Activated CD4-positive, alpha-beta T cell treated with anti-CD3 and anti-CD28 coated beads for 36 hours (primary cell): ENCODE measurements around the gene SLC35F4. TPM values are rescaled to one million over a fixed set of nuclear protein-coding genes. Genes with fewer than 3 reads are reported as not detected.

Source experiments
- ATAC-seq: fragments of 200-7000 bp; cut with Tn5 transposase; one replicate; pipeline ENCODE4 v1.10.0; 2021; ENCODE audit warnings: mild to moderate bottlenecking, moderate library complexity
- CTCF ChIA-PET: fragments of 350-600 bp; sonication (Branson Sonifier 250); formaldehyde crosslinking; loops from one replicate; lab custom pipeline; 2021; ENCODE audit warnings: antibody characterized with exemption; lab: Charles Lee
- POLR2A ChIA-PET: fragments of 350-600 bp; sonication (Branson Sonifier 250); formaldehyde crosslinking; loops from one replicate; lab custom pipeline; 2021; ENCODE audit warnings: antibody characterized with exemption, inconsistent platforms; lab: Charles Lee
- DNase-seq: peaks from one replicate; pipeline ENCODE4 v3.0.0-alpha.2; 2020
- H3K27ac Mint-ChIP-seq: one replicate; pipeline ENCODE4 v1.8.0; 2021; ENCODE audit warnings: mixed read lengths
- H3K27me3 Mint-ChIP-seq: one replicate; pipeline ENCODE4 v1.8.0; 2021; ENCODE audit warnings: mixed read lengths
- H3K36me3 Mint-ChIP-seq: one replicate; pipeline ENCODE4 v1.8.0; 2021; ENCODE audit warnings: low read depth, mixed read lengths
- H3K4me1 Mint-ChIP-seq: one replicate; pipeline ENCODE4 v1.8.0; 2021; ENCODE audit warnings: mixed read lengths
- H3K4me3 Mint-ChIP-seq: one replicate; pipeline ENCODE4 v1.8.0; 2021; ENCODE audit warnings: mild to moderate bottlenecking, moderate library complexity, mixed read lengths
- H3K9me3 Mint-ChIP-seq: one replicate; pipeline ENCODE4 v1.8.0; 2021; ENCODE audit warnings: low read depth, mixed read lengths
- intact Hi-C, 2 experiments: fragments of 100-400 bp; cut with DNase I in 1 of 2; cut with micrococcal nuclease in 1 of 2; formaldehyde crosslinking; loops; one replicate each; pipeline versions ENCODE4 v1.14.2 to v1.15.1; 2022 to 2024; cut with DNase I, micrococcal nuclease
- total RNA-seq, 2 experiments: library from RNA; stranded (reverse); gene quantifications; one replicate each; pipeline ENCODE4 v1.2.3, GENCODE V29; 2021

The SLC35F4 gene
- not detected for total RNA-seq

DNA sequence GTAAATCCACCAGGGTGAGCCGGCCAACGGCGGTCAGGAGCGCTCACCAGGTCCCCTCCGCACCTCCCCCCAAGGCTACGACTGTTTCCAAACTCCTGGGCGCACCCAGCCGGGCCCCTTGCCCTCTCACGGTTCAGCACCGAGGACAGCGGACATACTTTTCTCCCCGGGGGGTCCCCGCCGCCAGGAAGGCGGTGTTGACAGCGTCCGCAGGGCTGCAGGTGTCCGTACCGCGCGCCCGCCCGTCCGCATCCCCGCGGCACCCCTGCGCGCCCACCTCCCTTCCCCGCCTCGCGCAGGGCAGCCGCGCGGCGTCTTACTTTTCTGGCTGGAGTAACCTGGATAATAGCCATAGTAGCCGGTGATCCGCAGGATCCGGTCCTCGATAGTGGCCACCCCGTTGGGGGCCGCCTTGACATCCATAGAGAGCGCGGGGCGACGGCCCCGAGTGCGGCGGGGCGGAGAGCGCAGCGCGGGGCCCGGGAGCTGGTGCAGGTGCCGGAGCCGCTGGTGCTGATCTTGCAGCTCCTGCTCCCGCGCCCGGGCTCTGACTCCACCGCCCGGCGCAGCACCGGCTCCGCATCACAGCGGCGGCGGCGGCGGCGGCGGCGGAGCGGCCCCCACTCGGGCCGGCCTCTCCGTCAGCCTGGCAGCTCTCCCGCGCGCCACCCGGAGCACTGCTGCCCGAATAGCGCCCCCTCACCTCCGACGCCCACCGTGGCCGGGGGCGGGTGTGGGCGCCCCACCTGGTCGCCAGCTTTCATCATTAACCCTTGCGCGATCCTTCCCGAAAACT, at the start of gene SLC35F4:
SLC35F4 (minus strand) TSS at position 690 of the 796 bp plus-strand sequence.
- Mint-ChIP-seq H3K4me1 (no peaks in the 10 kb centered on the region), H3K27me3 (peaks cover 30% of the 10 kb centered on the region), H3K27ac (no peak within 1 kb of the TSS), H3K9me3 (no peaks in the 10 kb centered on the region), H3K4me3 (no peak within 1 kb of the TSS), H3K36me3 (no peaks in the 10 kb centered on the region)
- ATAC-seq (no peak), DNase-seq (peak; percentile 18)
- ChIA-PET POLR2A (no interaction called here), CTCF (no interaction called here)
- intact Hi-C loops: no loop called here

DNA sequence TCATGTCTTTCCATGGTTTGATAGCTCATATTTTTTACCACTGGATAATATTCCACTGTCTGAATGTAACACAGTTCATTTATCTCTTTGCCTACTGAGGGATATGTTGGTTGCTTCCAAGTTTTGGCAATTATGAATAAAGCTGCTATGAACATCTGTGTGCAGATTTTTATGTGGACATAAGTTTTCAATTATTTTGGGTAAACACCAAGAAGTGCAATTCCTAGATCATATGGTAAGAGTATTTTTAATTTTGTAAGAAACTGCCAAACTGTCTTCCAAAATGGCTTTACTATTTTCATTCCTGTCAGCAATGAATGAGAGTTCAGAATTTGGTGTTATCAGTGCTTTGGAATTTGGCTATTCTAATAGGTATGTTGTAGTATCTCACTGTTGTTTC, 43.7 kb upstream of the SLC35F4 start:
- H3K9me3 Mint-ChIP-seq: no peaks in the 10 kb centered on the region

DNA sequence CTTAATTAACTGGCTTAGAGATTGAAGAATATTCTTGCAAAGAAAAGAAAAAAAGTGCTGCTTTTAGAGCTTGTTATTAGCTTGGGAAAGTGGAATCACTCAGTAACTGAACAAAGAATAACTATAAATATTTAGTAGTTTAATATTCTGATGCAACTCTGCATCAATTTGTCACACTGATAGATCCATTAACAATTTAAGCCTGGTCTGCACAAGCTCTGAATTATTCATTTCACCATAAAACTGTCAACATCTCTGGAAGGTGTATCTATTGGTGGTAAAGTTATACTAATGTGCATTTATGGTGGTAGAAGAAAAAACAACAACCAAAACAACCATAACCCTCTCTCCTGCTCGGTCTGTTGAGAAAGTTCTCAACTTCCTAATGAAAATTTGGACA, 38.1 kb upstream of the SLC35F4 start:
- intact Hi-C loops: no loop called here
- no peaks in the 10 kb centered on the region for H3K4me1 Mint-ChIP-seq
- H3K9me3 Mint-ChIP-seq: no peaks in the 10 kb centered on the region
- H3K36me3 Mint-ChIP-seq: no peaks in the 10 kb centered on the region
- peaks cover 7% of the 10 kb centered on the region for H3K27me3 Mint-ChIP-seq
- ATAC-seq (no peak), DNase-seq (no peak)
- CTCF ChIA-PET: no interaction called here
- POLR2A ChIA-PET: no interaction called here
- H3K4me3 Mint-ChIP-seq: no peak overlapping the region
- no peak overlapping the region for H3K27ac Mint-ChIP-seq

More for the DNA sequence above, 43.7 kb upstream of the SLC35F4 start:
- intact Hi-C loops: no loop called here
- no peak overlapping the region for H3K4me3 Mint-ChIP-seq
- DNase-seq (no peak), ATAC-seq (no peak)
- ChIA-PET CTCF (no interaction called here), POLR2A (no interaction called here)
- H3K27ac Mint-ChIP-seq: no peak overlapping the region
- peaks cover 6% of the 10 kb centered on the region for H3K27me3 Mint-ChIP-seq
- H3K4me1 Mint-ChIP-seq: no peaks in the 10 kb centered on the region
- H3K36me3 Mint-ChIP-seq: no peaks in the 10 kb centered on the region

DNA sequence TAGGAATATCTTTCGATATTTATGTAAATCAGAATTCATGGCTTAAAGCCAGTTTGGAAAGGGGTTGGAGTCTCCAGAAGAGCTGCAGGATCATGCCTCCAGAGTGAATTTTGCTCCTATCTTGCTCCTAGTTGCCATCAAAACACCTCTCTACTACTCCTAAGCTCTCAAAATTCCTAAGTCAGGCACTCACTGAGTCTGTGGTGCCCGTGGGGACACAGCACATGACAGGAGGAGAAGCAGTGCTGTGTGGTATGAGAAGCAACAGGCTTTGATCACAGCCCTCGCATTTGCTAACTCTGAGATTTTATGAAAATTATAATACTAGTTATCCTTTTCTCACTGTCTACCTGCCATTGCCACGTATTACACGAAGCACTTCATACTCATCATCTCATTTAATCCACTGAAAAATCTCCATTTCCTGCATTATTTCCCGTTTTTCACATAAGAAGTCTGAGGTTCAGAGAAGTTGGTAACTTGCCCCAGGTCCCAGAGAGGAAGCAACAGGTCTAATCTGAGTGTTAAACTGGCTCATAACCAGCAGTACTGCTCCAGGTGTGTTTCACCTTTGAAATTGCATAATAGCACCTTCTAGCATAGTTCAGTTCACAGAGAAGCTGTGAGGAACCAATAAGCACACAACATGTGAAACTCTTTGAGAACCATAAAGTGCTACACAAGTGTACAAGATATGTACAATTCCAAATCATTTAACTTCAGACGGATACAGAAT, 33.1 kb upstream of the SLC35F4 start:
- Mint-ChIP-seq H3K9me3 (no peaks in the 10 kb centered on the region), H3K4me3 (no peak overlapping the region), H3K36me3 (no peaks in the 10 kb centered on the region), H3K4me1 (no peaks in the 10 kb centered on the region), H3K27me3 (peaks cover 12% of the 10 kb centered on the region), H3K27ac (no peak overlapping the region)
- CTCF ChIA-PET: no interaction called here
- POLR2A ChIA-PET: no interaction called here
- DNase-seq: no peak
- ATAC-seq: no peak
- intact Hi-C loops: loop anchor here in 1 of 2 experiments (10.0 kb wide), 1 partner anchor 176 kb away; no protein-coding TSS in a partner anchor

DNA sequence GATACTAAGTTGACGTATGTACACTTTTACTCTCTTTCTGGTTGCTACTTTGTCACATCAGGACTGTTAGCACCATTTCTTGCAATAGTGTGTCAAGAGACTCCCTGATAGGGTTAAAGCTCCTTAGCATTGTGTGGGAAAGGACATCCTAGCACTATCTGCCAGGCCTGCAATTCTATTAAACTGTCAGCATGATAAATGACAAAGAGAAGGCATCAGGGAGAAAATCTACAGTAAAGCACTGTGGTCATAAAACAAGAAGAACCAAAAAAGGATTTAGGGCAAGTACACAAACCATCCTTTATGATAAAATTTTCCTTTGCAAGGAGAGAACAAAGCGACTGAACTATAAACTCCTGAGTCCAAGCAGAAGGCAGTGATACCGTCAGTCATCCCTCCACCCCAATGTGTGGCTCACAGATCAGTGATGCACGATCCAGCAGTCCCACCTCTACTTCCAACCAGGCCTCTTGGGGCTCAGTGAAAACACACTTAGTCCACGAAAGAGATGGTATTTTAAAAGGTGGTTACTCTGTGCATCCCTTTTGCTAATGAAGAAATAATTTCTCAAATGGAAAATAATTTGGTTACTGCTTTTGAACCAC, 31.4 kb upstream of the SLC35F4 start:
- Mint-ChIP-seq H3K4me3 (no peak overlapping the region), H3K27me3 (peaks cover 12% of the 10 kb centered on the region), H3K36me3 (no peaks in the 10 kb centered on the region), H3K27ac (no peak overlapping the region), H3K4me1 (no peaks in the 10 kb centered on the region), H3K9me3 (no peaks in the 10 kb centered on the region)
- ChIA-PET POLR2A (no interaction called here), CTCF (no interaction called here)
- intact Hi-C loops: loop anchor here in 1 of 2 experiments (10.0 kb wide), 1 partner anchor 178 kb away; no protein-coding TSS in a partner anchor
- ATAC-seq (no peak), DNase-seq (no peak)

DNA sequence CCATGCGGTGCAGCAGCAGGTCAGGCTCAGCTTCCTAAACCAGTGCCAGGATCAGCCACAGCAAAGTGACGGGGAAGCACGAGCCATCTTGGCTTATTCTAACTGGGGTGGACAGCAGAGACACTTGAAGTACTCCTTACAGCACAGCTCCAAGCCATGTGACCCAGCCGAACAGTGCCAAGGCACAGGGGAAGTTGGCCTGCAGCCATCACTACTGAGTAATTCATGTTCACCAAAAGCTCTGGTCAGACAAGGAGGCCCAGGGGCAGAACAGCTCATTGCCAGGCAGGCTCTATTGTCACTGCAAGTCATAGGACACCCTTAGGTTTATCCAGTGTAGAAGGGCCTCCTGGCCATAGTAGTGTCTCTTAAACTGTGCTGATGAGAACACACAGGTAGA, 23.4 kb upstream of the SLC35F4 start:
- H3K27ac Mint-ChIP-seq: no peak overlapping the region
- DNase-seq (no peak), ATAC-seq (no peak)
- intact Hi-C loops: no loop called here
- peaks cover 5% of the 10 kb centered on the region for H3K27me3 Mint-ChIP-seq
- ChIA-PET CTCF (no interaction called here), POLR2A (no interaction called here)
- H3K9me3 Mint-ChIP-seq: no peaks in the 10 kb centered on the region
- H3K4me3 Mint-ChIP-seq: no peak overlapping the region
- no peaks in the 10 kb centered on the region for H3K4me1 Mint-ChIP-seq
- no peaks in the 10 kb centered on the region for H3K36me3 Mint-ChIP-seq

DNA sequence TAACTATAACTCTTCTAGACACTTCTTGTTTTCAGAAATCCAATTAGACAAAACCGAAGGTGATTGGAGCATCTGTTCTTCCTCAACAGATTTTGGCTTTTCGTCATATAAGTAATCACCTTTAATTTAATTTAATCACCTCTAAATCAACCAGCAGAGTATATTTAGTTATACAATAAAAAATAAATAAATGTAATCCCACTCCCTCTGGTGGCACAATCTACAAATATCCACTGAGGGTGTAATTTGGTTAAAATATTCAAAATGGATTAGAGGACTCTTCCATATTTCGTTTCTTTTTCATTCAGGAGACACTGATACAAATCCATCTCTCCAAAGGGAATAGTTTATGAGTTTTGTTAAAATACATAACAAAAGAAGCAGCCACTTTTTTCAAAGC, 18.3 kb upstream of the SLC35F4 start:
- Mint-ChIP-seq H3K9me3 (peaks cover 2% of the 10 kb centered on the region), H3K27me3 (peaks cover 13% of the 10 kb centered on the region), H3K4me3 (no peak overlapping the region), H3K27ac (no peak overlapping the region), H3K36me3 (no peaks in the 10 kb centered on the region), H3K4me1 (no peaks in the 10 kb centered on the region)
- CTCF ChIA-PET: interaction anchor here (0.7 to 0.9 kb wide), 2 partner anchors 8 to 12 kb away, joined by 3 to 4 read pairs; no protein-coding TSS in a partner anchor
- POLR2A ChIA-PET: no interaction called here
- no peak for DNase-seq
- intact Hi-C loops: no loop called here
- ATAC-seq: no peak

DNA sequence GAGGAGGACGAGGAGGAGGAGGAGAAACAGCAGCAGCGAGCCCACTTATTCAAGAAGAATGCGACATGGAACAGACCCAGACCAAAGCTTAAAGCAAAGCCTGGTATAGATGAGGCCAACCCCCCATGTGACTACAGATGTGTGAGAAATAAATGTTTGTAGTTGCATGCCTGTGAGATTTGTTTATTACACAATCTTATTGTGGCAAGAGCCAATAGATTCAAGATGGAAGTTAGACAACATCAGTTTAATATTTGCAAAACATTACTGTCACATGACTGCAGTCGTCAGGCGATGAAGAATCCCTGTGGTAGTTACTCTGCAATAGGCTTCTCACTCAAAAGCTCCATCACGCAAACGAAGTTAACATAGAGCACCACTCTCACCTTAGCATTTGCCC, 17.2 kb upstream of the SLC35F4 start:
- ChIA-PET CTCF (interaction anchor here (0.9 kb wide), 1 partner anchor 11 kb away, joined by 4 read pairs; no protein-coding TSS in a partner anchor), POLR2A (no interaction called here)
- ATAC-seq: no peak

DNA sequence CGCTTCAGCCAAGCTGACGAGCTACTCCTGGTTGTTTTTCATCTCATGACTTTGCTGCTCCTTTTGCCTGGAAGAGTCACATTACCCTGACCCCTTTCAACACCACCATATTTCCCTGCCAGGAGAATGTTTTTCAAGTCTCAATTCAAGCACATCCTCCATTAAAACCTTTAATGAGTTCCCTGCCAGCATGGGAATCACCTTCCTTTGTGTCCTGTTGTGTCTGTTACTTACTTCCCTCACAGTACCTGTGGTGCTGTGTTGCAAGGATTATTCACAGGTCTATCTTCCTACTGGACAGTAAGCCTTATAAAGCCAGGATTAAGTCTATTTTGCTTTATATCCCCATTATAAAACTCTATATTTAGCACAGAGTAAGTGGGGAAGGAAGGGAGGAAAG, 13.6 kb upstream of the SLC35F4 start:
- ATAC-seq (no peak), DNase-seq (no peak)
- Mint-ChIP-seq H3K27me3 (peaks cover 8% of the 10 kb centered on the region), H3K9me3 (peaks cover 10% of the 10 kb centered on the region), H3K4me1 (no peaks in the 10 kb centered on the region), H3K27ac (no peak overlapping the region), H3K36me3 (no peaks in the 10 kb centered on the region), H3K4me3 (no peak overlapping the region)
- ChIA-PET POLR2A (no interaction called here), CTCF (no interaction called here)
- intact Hi-C loops: no loop called here

More for the DNA sequence above, 17.2 kb upstream of the SLC35F4 start:
- Mint-ChIP-seq H3K4me3 (no peak overlapping the region), H3K4me1 (no peaks in the 10 kb centered on the region), H3K36me3 (no peaks in the 10 kb centered on the region), H3K9me3 (peaks cover 7% of the 10 kb centered on the region), H3K27ac (no peak overlapping the region), H3K27me3 (peaks cover 13% of the 10 kb centered on the region)
- DNase-seq: no peak
- intact Hi-C loops: no loop called here

DNA sequence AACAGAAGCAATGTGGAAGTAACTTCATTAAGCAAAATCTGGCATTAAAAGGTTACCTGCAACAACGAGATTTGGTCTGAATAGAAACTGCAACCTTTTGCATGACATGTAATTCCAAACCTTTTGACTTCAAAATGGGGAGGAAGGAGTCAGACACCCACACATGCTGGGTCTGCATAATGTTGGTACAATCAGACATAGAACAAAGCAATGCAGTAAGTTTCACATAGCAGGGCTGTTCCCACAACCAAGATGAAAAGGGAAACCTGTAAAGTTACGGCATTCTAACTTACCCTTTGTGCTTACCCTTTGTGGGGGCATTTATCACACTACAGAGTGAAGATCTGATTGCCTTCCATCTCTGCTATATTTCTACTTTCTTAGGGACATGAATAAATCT, 10.1 kb upstream of the SLC35F4 start:
- Mint-ChIP-seq H3K4me1 (no peaks in the 10 kb centered on the region), H3K27me3 (peaks cover 11% of the 10 kb centered on the region), H3K36me3 (no peaks in the 10 kb centered on the region), H3K27ac (no peak overlapping the region), H3K9me3 (peaks cover 10% of the 10 kb centered on the region), H3K4me3 (no peak overlapping the region)
- ATAC-seq: no peak
- ChIA-PET CTCF (no interaction called here), POLR2A (no interaction called here)
- DNase-seq: no peak
- intact Hi-C loops: no loop called here

DNA sequence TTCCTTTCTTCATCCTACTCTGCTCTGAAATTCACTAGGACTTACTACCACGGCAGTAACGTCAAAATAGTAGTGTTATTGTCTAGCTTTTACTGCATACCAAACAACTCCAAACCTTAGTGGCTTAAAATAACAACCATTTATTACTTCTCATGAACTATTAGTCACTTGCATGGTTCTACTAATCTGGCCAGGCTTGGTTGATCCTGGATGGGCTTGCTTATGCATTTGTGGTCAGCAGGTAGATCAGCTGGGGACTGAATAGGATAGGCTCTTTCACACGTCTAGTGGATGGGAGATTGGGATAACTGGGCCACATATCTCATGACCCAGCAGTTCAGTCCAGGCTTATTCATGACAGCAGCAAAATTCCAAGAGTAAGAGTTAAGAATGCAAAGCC, 9.4 kb upstream of the SLC35F4 start:
- H3K27me3 Mint-ChIP-seq: peaks cover 11% of the 10 kb centered on the region

More for the DNA sequence above, 9.4 kb upstream of the SLC35F4 start:
- H3K27ac Mint-ChIP-seq: no peak overlapping the region
- H3K4me1 Mint-ChIP-seq: no peaks in the 10 kb centered on the region
- DNase-seq (no peak), ATAC-seq (no peak)
- H3K9me3 Mint-ChIP-seq: peaks cover 10% of the 10 kb centered on the region
- H3K4me3 Mint-ChIP-seq: no peak overlapping the region
- CTCF ChIA-PET: no interaction called here
- POLR2A ChIA-PET: no interaction called here
- H3K36me3 Mint-ChIP-seq: no peaks in the 10 kb centered on the region
- intact Hi-C loops: no loop called here
